Measurements from ENCODE around the gene TACO1.

DNA sequence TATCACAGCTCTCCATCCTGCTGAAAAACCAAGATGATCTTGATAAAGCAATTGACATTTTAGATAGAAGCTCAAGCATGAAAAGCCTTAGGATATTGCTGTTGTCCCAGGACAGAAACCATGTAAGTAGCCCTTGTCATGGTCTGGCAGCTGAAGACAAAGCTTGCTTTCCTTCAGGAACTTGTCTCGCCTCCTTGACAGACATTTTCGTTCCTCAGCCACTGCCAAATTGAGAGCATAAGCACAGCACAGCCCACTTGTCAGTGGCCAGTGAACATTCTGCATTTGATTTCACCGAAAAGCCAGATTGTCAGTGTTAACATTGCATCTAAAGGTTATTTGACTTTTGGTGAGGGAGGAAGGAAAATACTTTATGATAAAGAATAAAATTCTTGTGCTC is 57.1 kb downstream of the TACO1 start:
- TF ChIP-seq MAFK (IDR thresholded peaks at IDR 0.05; ENCODE audit: low read depth, low read length) (no peak), RAD21 (IDR thresholded peaks at IDR 0.05; ENCODE audit: low read length) (no peak), SMC3 (IDR thresholded peaks at IDR 0.05; ENCODE audit: low read depth, low read length) (no peak), MXI1 (IDR thresholded peaks at IDR 0.05; ENCODE audit: borderline replicate concordance, low read depth, low read length) (no peak), POLR2A (IDR thresholded peaks at IDR 0.05; ENCODE audit: low read depth, low read length) (no peak)
- TF ChIP-seq, protein P1, sequence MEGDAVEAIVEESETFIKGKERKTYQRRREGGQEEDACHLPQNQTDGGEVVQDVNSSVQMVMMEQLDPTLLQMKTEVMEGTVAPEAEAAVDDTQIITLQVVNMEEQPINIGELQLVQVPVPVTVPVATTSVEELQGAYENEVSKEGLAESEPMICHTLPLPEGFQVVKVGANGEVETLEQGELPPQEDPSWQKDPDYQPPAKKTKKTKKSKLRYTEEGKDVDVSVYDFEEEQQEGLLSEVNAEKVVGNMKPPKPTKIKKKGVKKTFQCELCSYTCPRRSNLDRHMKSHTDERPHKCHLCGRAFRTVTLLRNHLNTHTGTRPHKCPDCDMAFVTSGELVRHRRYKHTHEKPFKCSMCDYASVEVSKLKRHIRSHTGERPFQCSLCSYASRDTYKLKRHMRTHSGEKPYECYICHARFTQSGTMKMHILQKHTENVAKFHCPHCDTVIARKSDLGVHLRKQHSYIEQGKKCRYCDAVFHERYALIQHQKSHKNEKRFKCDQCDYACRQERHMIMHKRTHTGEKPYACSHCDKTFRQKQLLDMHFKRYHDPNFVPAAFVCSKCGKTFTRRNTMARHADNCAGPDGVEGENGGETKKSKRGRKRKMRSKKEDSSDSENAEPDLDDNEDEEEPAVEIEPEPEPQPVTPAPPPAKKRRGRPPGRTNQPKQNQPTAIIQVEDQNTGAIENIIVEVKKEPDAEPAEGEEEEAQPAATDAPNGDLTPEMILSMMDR (conservative IDR thresholded peaks at IDR 0.05; ENCODE audit: low read depth, low read length), result no peak
- TF ChIP-seq, protein P2, sequence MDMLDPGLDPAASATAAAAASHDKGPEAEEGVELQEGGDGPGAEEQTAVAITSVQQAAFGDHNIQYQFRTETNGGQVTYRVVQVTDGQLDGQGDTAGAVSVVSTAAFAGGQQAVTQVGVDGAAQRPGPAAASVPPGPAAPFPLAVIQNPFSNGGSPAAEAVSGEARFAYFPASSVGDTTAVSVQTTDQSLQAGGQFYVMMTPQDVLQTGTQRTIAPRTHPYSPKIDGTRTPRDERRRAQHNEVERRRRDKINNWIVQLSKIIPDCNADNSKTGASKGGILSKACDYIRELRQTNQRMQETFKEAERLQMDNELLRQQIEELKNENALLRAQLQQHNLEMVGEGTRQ (IDR thresholded peaks at IDR 0.05; ENCODE audit: low read depth, low read length), result no peak
